ENCODE data around the gene PPP6C. TPM values are rescaled to one million over a fixed set of nuclear protein-coding genes. Genes with fewer than 3 reads are reported as not detected.

Gene PPP6C
- total and polyA plus RNA-seq, 2 of the 13 experiments (the other 11 are each of a cell fraction or from before 2014, with no cell fraction given): 18.5 to 20.9 TPM

DNA sequence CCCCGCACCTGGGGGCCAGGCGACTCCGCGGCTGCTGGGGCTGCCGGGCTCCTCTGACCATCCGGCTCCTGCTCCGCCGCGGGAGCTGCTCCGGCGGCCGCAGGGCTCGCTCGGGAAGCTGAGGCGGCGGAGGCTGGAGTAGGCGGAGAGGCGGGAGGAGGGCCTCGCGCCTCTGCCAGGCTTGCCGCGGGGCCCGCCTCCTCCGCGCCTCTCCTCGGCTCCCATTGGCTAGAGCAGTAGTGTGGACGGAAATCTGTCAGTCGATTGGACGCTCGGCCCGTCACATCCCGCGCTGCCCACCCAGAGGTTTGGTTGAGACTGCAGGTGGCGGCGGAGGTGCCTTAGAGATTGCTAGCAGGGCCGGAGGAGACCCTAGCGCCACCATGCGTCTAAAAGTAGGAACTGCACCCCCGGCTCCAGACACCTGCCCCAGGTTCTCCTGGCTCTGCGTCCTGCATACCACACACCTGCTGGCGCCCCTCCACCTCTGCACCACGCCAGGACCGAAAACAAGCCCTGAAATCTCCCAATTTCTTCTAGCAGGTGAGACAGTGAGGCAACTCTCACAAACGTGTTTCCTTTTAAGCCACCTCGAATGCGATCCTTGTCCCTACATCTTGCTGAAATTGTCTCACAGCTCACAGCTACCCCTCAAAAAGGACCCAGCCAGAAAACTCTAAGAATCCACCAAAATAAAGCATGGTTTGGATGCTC lies 46.1 kb downstream of the PPP6C start, which contains the start of gene SCAI (continued):
- TF ChIP-seq ZNF337 (CRISPR knock-in tag; IDR thresholded peaks at IDR 0.05; ENCODE audit: borderline replicate concordance, low read depth): no peak
- TF ChIP-seq FOXA1 (IDR thresholded peaks at IDR 0.05): no peak
- TF ChIP-seq FOXA1 (CRISPR knock-in tag; IDR thresholded peaks at IDR 0.05): peak; percentile 22; the same call in 1 of the 2 replicates
- peak; percentile 58; the same call in 1 of the 2 replicates for TF ChIP-seq HOXA5 (CRISPR knock-in tag; IDR thresholded peaks at IDR 0.05)
- no peak for TF ChIP-seq ZSCAN30 (CRISPR knock-in tag; IDR thresholded peaks at IDR 0.05)
- peak; percentile 41; the same call in 1 of the 2 replicates for TF ChIP-seq ZGPAT (CRISPR knock-in tag; IDR thresholded peaks at IDR 0.05)
- TF ChIP-seq AGO2 (optimal IDR thresholded peaks at IDR 0.05; ENCODE audit: low read depth, low read length): peak; percentile 63
- peak; percentile 56; the same call in 1 of the 2 replicates for TF ChIP-seq HOXA3 (CRISPR knock-in tag; IDR thresholded peaks at IDR 0.05)
- TF ChIP-seq TBP (CRISPR knock-in tag; IDR thresholded peaks at IDR 0.05): no peak
- no peak for TF ChIP-seq MED8 (CRISPR knock-in tag; IDR thresholded peaks at IDR 0.05; ENCODE audit: insufficient replicate concordance)
- TF ChIP-seq ZNF674 (CRISPR knock-in tag; IDR thresholded peaks at IDR 0.05; ENCODE audit: low read depth): no peak
- no peak for TF ChIP-seq ZNF10 (CRISPR knock-in tag; IDR thresholded peaks at IDR 0.05; ENCODE audit: borderline replicate concordance, low read depth)
- TF ChIP-seq, protein P1, sequence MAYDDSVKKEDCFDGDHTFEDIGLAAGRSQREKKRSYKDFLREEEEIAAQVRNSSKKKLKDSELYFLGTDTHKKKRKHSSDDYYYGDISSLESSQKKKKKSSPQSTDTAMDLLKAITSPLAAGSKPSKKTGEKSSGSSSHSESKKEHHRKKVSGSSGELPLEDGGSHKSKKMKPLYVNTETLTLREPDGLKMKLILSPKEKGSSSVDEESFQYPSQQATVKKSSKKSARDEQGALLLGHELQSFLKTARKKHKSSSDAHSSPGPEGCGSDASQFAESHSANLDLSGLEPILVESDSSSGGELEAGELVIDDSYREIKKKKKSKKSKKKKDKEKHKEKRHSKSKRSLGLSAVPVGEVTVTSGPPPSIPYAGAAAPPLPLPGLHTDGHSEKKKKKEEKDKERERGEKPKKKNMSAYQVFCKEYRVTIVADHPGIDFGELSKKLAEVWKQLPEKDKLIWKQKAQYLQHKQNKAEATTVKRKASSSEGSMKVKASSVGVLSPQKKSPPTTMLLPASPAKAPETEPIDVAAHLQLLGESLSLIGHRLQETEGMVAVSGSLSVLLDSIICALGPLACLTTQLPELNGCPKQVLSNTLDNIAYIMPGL (CRISPR knock-in tag; IDR thresholded peaks at IDR 0.05; ENCODE audit: borderline replicate concordance in 1 of 2, low read depth in 1 of 2): peak; percentile 93
- TF ChIP-seq SALL1 (CRISPR knock-in tag; IDR thresholded peaks at IDR 0.05): peak; percentile 83
- no peak for TF ChIP-seq SNAPC2 (CRISPR knock-in tag; IDR thresholded peaks at IDR 0.05)
- no peak for TF ChIP-seq TP53 (CRISPR knock-in tag; conservative IDR thresholded peaks at IDR 0.05)
- TF ChIP-seq SMAD1 (CRISPR knock-in tag; IDR thresholded peaks at IDR 0.05; ENCODE audit: borderline replicate concordance, low read depth): no peak
- TF ChIP-seq, protein P2, sequence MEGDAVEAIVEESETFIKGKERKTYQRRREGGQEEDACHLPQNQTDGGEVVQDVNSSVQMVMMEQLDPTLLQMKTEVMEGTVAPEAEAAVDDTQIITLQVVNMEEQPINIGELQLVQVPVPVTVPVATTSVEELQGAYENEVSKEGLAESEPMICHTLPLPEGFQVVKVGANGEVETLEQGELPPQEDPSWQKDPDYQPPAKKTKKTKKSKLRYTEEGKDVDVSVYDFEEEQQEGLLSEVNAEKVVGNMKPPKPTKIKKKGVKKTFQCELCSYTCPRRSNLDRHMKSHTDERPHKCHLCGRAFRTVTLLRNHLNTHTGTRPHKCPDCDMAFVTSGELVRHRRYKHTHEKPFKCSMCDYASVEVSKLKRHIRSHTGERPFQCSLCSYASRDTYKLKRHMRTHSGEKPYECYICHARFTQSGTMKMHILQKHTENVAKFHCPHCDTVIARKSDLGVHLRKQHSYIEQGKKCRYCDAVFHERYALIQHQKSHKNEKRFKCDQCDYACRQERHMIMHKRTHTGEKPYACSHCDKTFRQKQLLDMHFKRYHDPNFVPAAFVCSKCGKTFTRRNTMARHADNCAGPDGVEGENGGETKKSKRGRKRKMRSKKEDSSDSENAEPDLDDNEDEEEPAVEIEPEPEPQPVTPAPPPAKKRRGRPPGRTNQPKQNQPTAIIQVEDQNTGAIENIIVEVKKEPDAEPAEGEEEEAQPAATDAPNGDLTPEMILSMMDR (CRISPR knock-in tag; IDR thresholded peaks at IDR 0.05): peak; percentile 96
- peak; percentile 85 for TF ChIP-seq KMT2B (CRISPR knock-in tag; IDR thresholded peaks at IDR 0.05)
- peak; percentile 62 for TF ChIP-seq POGZ (CRISPR knock-in tag; IDR thresholded peaks at IDR 0.05)
- 0 out of 2 replicates have a peak, but pooled peaks have one; percentile 38 for TF ChIP-seq ZNF280B (CRISPR knock-in tag; IDR thresholded peaks at IDR 0.05; ENCODE audit: borderline replicate concordance)
- peak; percentile 76 for TF ChIP-seq TEAD3 (CRISPR knock-in tag; optimal IDR thresholded peaks at IDR 0.05; ENCODE audit: borderline replicate concordance)
- TF ChIP-seq SP1 (IDR thresholded peaks at IDR 0.05): no peak
- peak; percentile 39; the same call in 1 of the 2 replicates for TF ChIP-seq SP1 (CRISPR knock-in tag; IDR thresholded peaks at IDR 0.05)
- TF ChIP-seq SAP130 (CRISPR knock-in tag; IDR thresholded peaks at IDR 0.05; ENCODE audit: low read depth): peak; percentile 73
